ENCODE results near the gene KRT4. TPM values are rescaled to one million over a fixed set of nuclear protein-coding genes. Genes with fewer than 3 reads are reported as not detected.

Gene KRT4
- total RNA-seq, 2 experiments from 2014 or later, result 0.11 to 0.16 TPM

- Mint-ChIP-seq H3K4me3 (no peak overlapping the region), H3K36me3 (ENCODE audit: low read depth) (no peaks in the 10 kb centered on the region), H3K27me3 (peaks cover 1% of the 10 kb centered on the region), H3K4me1 (ENCODE audit: low read depth) (peaks cover 39% of the 10 kb centered on the region), H3K27ac (peak overlapping the region; percentile 90), H3K9me3 (no peaks in the 10 kb centered on the region)
- ChIA-PET POLR2A (no interaction called here), CTCF (interaction anchor here (1.0 to 1.5 kb wide), 2 partner anchors 39 to 50 kb away, joined by 3 to 4 read pairs; no protein-coding TSS in a partner anchor)
- no peak for ATAC-seq
- no peak for TF ChIP-seq CTCF (IDR thresholded peaks at IDR 0.05)
- DNase-seq, result no peak
- intact Hi-C loops (cut with micrococcal nuclease), result no loop called here
These were observed 20.7 kb upstream of the KRT4 start for GRCh38 chr12:52834727-52835001.

DNA sequence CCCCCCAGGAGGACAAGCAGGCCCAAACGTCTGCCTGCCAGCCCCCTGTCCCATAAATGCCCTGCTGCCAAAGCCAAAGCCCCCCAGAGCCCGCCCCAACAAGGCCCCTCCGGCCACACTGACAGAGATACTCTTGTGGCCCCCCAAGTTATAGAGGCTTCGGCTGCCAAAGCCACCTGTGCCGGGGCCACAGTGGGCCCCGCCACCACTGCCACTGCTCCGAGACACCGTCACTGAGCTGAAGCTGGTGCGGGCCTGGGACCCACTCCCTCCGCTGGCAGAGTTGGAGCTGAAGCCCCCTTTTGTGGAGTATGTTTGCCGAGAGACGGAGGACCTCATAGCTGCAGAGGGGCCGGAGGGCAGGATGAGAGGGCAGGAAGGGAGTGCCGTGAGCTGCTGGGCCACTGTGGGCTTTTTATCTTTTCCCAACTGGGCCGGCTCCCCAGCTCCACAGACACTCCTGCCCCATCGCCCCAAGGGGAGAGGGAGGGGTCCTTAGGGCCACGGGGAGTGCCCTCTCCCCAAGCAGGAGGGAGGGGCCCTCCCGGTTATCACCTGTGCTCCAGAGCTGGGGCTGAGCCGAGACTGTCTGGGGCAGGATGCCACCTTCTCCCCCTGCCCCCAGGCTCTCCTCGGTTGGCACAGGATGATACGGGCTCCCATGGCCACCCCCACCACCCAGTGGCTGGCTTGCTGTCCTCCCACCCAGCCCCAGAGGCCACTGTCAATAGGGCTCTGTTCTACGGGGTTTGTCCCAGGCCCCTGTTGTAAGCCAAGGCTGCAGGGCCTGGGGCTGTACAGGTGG, 20.2 kb upstream of the KRT4 start, which contains the start of gene KRT79:
TSS of gene KRT79 (minus strand) at position 390 of the 805 bp plus-strand sequence. CDS start at position 339, 51 bp downstream.
- DNase-seq, result no peak
- H3K4me3 Mint-ChIP-seq, result no peak within 1 kb of the TSS
- H3K4me1 Mint-ChIP-seq (ENCODE audit: low read depth), result peaks cover 41% of the 10 kb centered on the region
- no peak for ATAC-seq
- ChIA-PET CTCF (interaction anchor here (2.1 kb wide), 1 partner anchor 36 kb away, joined by 6 read pairs; no protein-coding TSS in a partner anchor), POLR2A (interaction anchor here (1.5 kb wide), 1 partner anchor 172 kb away, joined by 3 read pairs; the partner anchor contains the start of gene EIF4B)
- intact Hi-C loops (cut with micrococcal nuclease), result no loop called here
- no peaks in the 10 kb centered on the region for H3K36me3 Mint-ChIP-seq (ENCODE audit: low read depth)
- peak within 1 kb of the TSS; percentile 90 for H3K27ac Mint-ChIP-seq
- H3K27me3 Mint-ChIP-seq, result no peaks in the 10 kb centered on the region
- TF ChIP-seq CTCF (IDR thresholded peaks at IDR 0.05), result no peak
- no peaks in the 10 kb centered on the region for H3K9me3 Mint-ChIP-seq

GRCh38 chr12:52832985-52833905, 19.3 kb upstream of the KRT4 start:
- H3K9me3 Mint-ChIP-seq, result no peaks in the 10 kb centered on the region
- H3K27ac Mint-ChIP-seq, result no peak overlapping the region
- CTCF ChIA-PET, result interaction anchor here (2.1 kb wide), 1 partner anchor 37 kb away, joined by 6 read pairs; no protein-coding TSS in a partner anchor
- intact Hi-C loops (cut with micrococcal nuclease), result no loop called here
- no peaks in the 10 kb centered on the region for H3K36me3 Mint-ChIP-seq (ENCODE audit: low read depth)
- DNase-seq (no peak), ATAC-seq (no peak)
- no peak for TF ChIP-seq CTCF (IDR thresholded peaks at IDR 0.05)
- H3K4me1 Mint-ChIP-seq (ENCODE audit: low read depth), result peaks cover 46% of the 10 kb centered on the region
- H3K27me3 Mint-ChIP-seq, result no peaks in the 10 kb centered on the region
- H3K4me3 Mint-ChIP-seq, result no peak overlapping the region
- POLR2A ChIA-PET, result interaction anchor here (1.5 kb wide), 1 partner anchor 173 kb away, joined by 3 read pairs; the partner anchor contains the start of gene EIF4B

GRCh38 chr12:52832451-52832850, 18.5 kb upstream of the KRT4 start:
- Mint-ChIP-seq H3K4me3 (no peak overlapping the region), H3K36me3 (ENCODE audit: low read depth) (no peaks in the 10 kb centered on the region), H3K9me3 (no peaks in the 10 kb centered on the region), H3K27ac (no peak overlapping the region), H3K27me3 (no peaks in the 10 kb centered on the region), H3K4me1 (ENCODE audit: low read depth) (peaks cover 42% of the 10 kb centered on the region)
- CTCF ChIA-PET, result interaction anchor here (2.1 kb wide), 1 partner anchor 38 kb away, joined by 6 read pairs; no protein-coding TSS in a partner anchor
- no peak for DNase-seq
- no peak for ATAC-seq
- POLR2A ChIA-PET, result interaction anchor here (1.5 kb wide), 1 partner anchor 174 kb away, joined by 3 read pairs; the partner anchor contains the start of gene EIF4B
- intact Hi-C loops (cut with micrococcal nuclease), result no loop called here
- no peak for TF ChIP-seq CTCF (IDR thresholded peaks at IDR 0.05)
